ENCODE measurements around the gene RGS7.

RGS7 gene

GRCh38 chr1:241389400-241389799 lies 32.4 kb upstream of the RGS7 start:
- no peak overlapping the region for H3K4me3 ChIP-seq (ENCODE audit: control insufficient read depth, low read depth, low read length)
- no peak for DNase-seq (ENCODE audit: low read depth)
- TF ChIP-seq CTCF (IDR thresholded peaks at IDR 0.05; ENCODE audit: control insufficient read depth, insufficient read depth, low read depth, low read length, missing control alignments) = no peak

DNA sequence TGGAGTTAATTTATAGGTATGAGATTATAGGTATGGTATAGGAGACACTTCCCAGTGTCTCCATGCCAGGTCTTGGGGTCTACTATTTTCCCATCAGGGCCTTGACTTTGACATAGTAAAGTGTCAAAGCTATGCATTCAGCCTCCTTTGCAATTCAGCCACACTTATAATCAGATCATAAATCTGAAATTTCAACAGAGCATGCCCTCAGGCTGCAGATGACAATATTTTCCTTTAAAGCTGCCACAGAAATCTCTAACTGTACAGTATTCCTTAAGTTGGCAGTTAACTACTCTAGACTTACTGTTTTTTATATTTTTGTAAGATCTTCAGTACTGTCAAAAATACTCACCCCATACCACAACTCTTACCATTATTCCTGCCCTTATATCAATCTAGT lies 30.2 kb upstream of the RGS7 start:
- H3K4me3 ChIP-seq (ENCODE audit: control insufficient read depth, low read depth, low read length) = no peak overlapping the region
- no peak for TF ChIP-seq CTCF (IDR thresholded peaks at IDR 0.05; ENCODE audit: control insufficient read depth, insufficient read depth, low read depth, low read length, missing control alignments)
- no peak for DNase-seq (ENCODE audit: low read depth)

DNA sequence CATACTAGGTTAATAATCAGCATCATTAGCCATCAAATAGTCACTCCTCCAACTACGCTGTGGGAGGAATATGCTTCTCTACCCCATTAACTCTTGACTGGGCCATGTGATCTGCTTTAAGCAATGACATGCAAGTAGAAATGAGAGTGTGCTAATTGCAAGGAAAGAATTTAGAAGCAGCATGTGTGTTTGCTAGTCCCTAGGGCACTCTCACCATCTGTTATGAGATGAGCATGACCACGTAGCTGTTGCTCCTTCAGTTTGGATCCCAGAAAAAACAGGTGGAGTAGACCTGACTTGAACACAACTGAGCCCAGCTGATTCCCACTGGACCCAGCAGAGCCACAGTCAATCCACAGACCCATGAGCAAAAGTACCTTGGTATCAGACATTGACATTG lies 19.7 kb upstream of the RGS7 start:
- TF ChIP-seq CTCF (IDR thresholded peaks at IDR 0.05; ENCODE audit: control insufficient read depth, insufficient read depth, low read depth, low read length, missing control alignments) = no peak
- DNase-seq (ENCODE audit: low read depth) = no peak
- H3K4me3 ChIP-seq (ENCODE audit: control insufficient read depth, low read depth, low read length) = no peak overlapping the region

- no peak for TF ChIP-seq CTCF (IDR thresholded peaks at IDR 0.05; ENCODE audit: control insufficient read depth, insufficient read depth, low read depth, low read length, missing control alignments)
- H3K4me3 ChIP-seq (ENCODE audit: control insufficient read depth, low read depth, low read length) = no peak overlapping the region
- DNase-seq (ENCODE audit: low read depth) = peak; percentile 24
Observed at GRCh38 chr1:241375886-241376285, 18.9 kb upstream of the RGS7 start.

- no peak for DNase-seq (ENCODE audit: low read depth)
- no peak overlapping the region for H3K4me3 ChIP-seq (ENCODE audit: control insufficient read depth, low read depth, low read length)
- no peak for TF ChIP-seq CTCF (IDR thresholded peaks at IDR 0.05; ENCODE audit: control insufficient read depth, insufficient read depth, low read depth, low read length, missing control alignments)
Observed at GRCh38 chr1:241366196-241366595, 9.2 kb upstream of the RGS7 start.

DNA sequence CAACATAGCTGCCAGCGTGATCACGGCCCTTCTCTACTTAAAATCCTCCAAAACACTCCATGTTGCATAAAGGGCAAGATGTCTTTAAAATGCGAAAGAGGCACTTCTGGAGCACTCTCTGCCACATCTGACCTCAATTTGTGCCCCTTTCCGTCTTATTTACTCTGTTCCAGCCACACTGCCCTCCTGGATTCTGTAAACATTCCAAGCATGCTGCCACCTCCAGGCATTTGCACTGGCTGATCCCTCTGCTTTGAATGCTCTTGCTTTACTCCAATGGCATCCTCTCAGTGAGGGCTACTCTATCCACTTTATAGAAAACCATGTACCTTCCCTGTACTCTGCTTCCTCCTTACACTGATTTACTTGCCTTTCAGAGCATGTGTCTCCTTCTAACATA lies 5.3 kb upstream of the RGS7 start:
- TF ChIP-seq CTCF (IDR thresholded peaks at IDR 0.05; ENCODE audit: control insufficient read depth, insufficient read depth, low read depth, low read length, missing control alignments) = no peak
- no peak overlapping the region for H3K4me3 ChIP-seq (ENCODE audit: control insufficient read depth, low read depth, low read length)
- no peak for DNase-seq (ENCODE audit: low read depth)

All from AG09309 (cell line).